GM18498 (cell line): ENCODE measurements around the gene PAN3.

ENCODE experiments used
- ATAC-seq: cut with Tn5 transposase; IDR thresholded peaks from one replicate; pipeline ENCODE4 v1.9.1; 2021; ENCODE audit warnings: mild to moderate bottlenecking, moderate library complexity; ENCODE audit not compliant: unreplicated experiment

Gene PAN3

DNA sequence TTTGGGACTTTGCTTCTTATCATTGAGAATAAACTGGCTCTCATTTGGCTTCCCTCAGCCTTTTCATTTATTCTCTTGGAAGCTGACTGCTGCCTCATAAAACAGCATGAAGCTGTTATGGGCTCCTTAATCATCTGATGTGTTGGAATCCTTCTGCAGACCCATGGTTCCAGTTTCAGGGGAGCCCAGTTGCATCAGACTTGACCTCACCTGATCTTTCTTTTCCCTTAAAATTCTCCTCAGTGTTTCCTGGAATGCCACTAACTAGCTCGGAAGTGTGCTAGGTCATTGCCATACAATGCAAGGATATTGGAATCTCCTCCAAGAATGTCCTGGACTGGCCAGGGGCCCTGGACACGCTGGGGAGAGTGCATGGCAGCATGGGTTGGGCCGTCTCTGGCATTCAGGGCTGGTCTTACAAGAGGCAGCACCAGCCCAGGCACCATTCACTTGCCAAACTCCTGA, 197.9 kb downstream of the PAN3 start:
- ATAC-seq: no peak

DNA sequence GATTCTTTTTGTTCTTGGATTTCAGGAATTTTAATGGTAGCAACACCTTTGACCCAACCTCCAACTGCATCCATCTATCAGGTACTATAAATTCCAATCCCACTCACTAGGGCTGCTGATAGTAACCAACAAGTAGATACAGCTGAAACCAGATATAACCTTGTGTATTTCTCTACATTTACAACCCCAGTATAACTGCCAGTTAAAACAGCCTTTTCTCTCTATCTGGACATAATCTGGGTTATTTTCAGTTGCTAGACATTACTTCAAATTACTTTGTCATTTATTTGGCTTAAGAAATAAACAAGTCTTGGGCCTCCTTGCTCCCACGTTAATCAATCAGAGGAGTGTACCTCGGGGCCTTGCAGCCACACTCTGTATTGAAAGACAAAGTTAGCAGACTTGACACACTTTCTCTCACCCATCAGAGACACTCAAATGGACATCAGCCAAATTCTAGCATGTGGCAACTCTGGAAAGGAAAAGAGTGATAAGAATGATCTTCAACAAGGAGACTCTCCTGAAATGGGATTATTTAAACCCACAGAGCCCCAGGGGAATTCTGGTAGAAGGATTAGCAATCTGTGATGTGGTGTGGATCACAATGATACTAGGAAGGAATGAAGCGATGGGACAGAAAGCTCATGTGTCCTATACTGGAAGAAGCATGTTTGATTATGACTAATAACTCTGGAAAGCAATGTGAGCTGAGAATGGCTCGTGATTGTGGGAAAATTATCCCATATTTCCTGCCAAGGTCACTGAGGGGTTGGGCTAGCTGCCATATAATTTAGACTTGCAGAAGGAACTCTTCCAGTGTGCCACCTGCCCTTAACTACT, 199.0 kb downstream of the PAN3 start:
- no peak for ATAC-seq

DNA sequence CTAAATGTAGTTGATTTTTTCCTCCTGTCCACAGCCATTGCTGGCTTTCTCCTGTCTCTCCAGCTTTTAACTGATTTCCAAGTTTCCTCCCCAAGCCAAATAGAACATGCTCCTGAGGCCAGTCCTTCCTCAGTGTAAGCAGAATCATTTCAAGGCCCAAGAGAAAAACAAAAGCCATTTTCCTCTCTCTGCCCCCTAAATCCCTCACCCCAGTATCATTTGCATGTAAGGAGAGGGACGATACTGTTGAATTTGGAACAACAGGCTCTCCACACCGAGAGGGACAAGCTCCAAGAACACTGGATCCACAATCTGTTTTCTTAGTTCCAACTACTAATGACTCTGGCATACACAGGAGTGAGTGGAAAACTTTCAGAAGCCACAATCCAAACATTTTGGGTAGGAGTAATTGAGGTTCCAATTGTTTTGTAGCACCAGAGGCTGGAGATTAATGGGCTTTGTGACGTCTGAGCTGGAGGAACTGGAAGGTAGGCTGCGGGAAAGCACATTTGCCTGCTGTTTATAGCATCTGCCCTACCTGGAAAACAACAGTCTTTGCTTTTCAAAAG, 199.7 kb downstream of the PAN3 start:
- no peak for ATAC-seq

DNA sequence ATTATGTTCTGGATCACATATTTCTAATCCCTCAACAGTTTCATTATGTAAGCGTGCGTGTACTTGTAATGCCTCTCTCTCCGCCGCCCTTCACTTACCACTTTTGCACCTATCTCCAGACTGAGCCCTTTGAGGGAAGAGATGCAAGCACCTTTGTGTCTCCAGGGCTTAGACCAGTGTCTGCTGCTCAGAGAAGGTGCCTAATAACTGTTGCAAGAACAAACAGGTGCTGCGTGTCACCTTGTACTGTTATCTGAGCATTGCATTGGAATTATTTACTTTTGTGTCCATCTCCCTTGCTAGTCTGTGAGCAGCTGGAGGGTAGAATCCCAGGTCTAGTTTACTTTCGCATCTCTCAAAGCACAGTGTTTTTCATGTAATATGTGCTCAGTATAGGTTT, 200.4 kb downstream of the PAN3 start:
- ATAC-seq: no peak

DNA sequence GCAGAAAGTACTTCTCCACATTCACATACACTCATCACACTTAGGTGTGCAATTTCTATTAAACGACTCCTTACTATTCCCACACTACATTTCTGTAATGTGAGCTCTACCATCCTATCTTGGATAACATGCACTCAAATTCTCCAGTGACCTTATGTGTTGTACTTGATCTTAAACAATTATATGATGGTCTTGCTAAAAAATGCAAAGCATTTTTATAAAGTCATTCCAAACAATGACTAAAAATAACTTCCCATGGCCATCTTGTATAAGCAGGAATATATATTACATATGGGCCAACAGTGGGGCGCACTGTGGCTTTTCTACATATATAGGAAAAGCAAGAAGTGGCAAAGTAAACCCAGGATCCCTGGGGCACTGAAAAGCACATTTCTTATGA, 201.1 kb downstream of the PAN3 start:
- ATAC-seq: no peak

DNA sequence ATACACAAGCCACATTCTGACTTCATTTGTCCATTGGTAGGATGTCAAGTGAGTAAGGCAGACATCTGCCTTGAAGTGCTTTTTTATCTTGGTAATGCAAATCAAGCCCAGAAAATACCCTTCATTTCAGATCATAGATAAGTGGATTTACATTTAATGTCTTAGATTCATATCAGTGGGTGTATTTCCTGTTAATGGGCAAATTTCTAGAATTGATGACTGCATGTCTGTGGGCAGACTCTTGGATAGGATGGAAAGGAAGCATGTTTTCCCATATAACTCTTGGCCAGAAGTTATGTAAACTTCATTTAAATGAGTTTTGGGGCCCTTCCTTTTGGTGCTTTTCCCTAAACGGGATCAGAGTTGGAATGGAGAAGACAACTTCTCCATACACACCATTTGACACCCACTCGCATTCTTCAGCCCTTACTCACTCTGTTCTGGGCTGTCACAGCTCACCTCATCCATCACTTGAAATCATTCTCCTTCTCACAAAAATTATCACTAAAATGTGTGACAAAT, 202.0 kb downstream of the PAN3 start:
- ATAC-seq: no peak

DNA sequence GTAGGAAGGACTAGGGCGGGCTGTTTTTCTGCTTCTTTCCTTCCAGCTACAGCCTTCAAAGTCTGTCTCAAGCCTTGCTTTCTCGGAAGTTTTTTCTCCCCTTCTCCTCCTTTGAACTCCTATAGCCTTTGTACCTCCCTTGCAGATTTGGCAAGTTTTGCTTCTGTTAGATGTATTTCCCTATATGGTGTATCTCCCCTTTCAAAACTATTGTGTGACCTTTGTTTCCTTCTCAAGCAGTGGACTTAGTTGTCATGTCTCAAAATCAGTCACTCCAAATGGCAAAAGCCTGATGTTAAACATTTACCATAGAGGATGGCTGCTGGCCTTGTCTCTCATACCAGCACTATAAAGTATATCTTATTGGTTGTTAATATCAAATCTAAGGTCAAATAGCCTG, 203.9 kb downstream of the PAN3 start:
- ATAC-seq: no peak

DNA sequence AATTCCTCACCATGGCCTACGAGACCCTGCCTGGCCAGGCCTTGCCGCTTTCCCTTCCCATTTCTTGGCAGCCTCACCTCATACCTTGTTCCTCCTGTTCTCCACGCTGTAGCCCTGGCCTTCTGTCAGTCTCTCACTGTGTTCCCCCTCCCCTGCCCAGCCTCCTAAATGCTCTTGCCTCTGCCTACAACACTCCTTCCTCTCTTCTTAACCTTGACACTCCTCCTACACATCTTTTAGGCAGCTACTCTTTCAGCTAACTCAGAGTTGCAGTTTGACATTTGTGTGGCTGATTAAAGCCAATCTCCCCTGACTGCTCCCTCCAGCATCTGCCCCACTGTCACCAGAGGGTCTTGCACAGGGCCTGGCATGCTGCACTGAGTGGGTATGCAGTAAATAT, 205.8 kb downstream of the PAN3 start:
- no peak for ATAC-seq
